SK-N-MC (cell line): ENCODE results near the gene AAK1.
"Not testable (repeated sequence)": the region's sequence is repeated elsewhere in the genome, so short reads cannot be mapped to it uniquely, and the experiment has no call there.

ENCODE experiments used
- EZH2 ChIP-seq: fragments of 200-600 bp; sonication (generic); IDR thresholded peaks from one replicate; pipeline ENCODE4 v1.6.1; 2017; ENCODE audit warnings: antibody characterized with exemption
- FOXP2 ChIP-seq: optimal IDR thresholded peaks from 2 replicates; pipeline ENCODE3; 2011; ENCODE audit warnings: mild to moderate bottlenecking, moderate library complexity; ENCODE audit not compliant: insufficient read depth; ENCODE audit errors: extremely low read length, control extremely low read depth
- POLR2AphosphoS5 ChIP-seq: IDR thresholded peaks from 2 replicates; pipeline ENCODE4 v1.6.1; 2012; ENCODE audit warnings: mild to moderate bottlenecking, low read depth, low read length, borderline replicate concordance

GRCh38 chr2:69673098-69673497 lies 29.6 kb upstream of the AAK1 start:
- not testable (repeated sequence) for TF ChIP-seq POLR2AphosphoS5, EZH2, FOXP2
